H1 (cell line): ENCODE measurements around the gene STK39. TPM values are rescaled to one million over a fixed set of nuclear protein-coding genes. Genes with fewer than 3 reads are reported as not detected.

Experiments used
- CTCF ChIA-PET: fragments of 300-600 bp; sonication (Branson Sonifier 250); formaldehyde crosslinking; loops from one replicate; lab custom pipeline; 2021; ENCODE audit not compliant: partially characterized antibody; lab: Charles Lee
- POLR2A ChIA-PET: fragments of 300-600 bp; sonication (Branson Sonifier 250); formaldehyde crosslinking; loops from one replicate; lab custom pipeline; 2021; ENCODE audit warnings: inconsistent platforms; ENCODE audit not compliant: partially characterized antibody; lab: Charles Lee
- DNase-seq, 2 experiments: peaks; one replicate each; pipeline versions ENCODE4 v3.0.0 to v3.0.0-alpha.2; 2010 to 2022; ENCODE audit warnings: low spot score in 2 of 2, low read depth in 1 of 2, mixed read lengths in 1 of 2
- FAIRE-seq: peaks from 2 replicates; lab custom pipeline; 2011; peaks lifted over from hg19 to GRCh38; lab: Jason Lieb, UNC
- H2AFZ ChIP-seq: 2 replicates; pipeline ENCODE4 v1.8.1; 2012; ENCODE audit warnings: low read length, inconsistent platforms
- H2AK5ac ChIP-seq: 2 replicates; pipeline ENCODE4 v1.6.1; 2013; ENCODE audit warnings: low read depth, low read length
- H2BK120ac ChIP-seq: replicated peaks from 2 replicates; pipeline ENCODE3; 2013; ENCODE audit warnings: low read depth, low read length, inconsistent platforms
- H2BK12ac ChIP-seq: 2 replicates; pipeline ENCODE4 v1.6.1; 2013; ENCODE audit warnings: low read depth, low read length
- H2BK15ac ChIP-seq: 2 replicates; pipeline ENCODE4 v1.6.1; 2013; ENCODE audit warnings: low read length
- H2BK20ac ChIP-seq: 2 replicates; pipeline ENCODE4 v1.6.1; 2013; ENCODE audit warnings: low read length
- H2BK5ac ChIP-seq: 2 replicates; pipeline ENCODE4 v1.6.1; 2013; ENCODE audit warnings: low read depth, low read length
- H3K14ac ChIP-seq: 2 replicates; pipeline ENCODE4 v1.6.1; 2013; ENCODE audit warnings: inconsistent platforms; ENCODE audit not compliant: insufficient read length
- H3K18ac ChIP-seq: 2 replicates; pipeline ENCODE4 v1.6.1; 2013; ENCODE audit warnings: low read length; ENCODE audit errors: extremely low read depth
- H3K23ac ChIP-seq: 2 replicates; pipeline ENCODE4 v1.6.1; 2013; ENCODE audit warnings: inconsistent platforms; ENCODE audit not compliant: insufficient read length
- H3K23me2 ChIP-seq: 2 replicates; pipeline ENCODE4 v1.6.1; 2013; ENCODE audit warnings: low read depth, low read length
- H3K27ac ChIP-seq: 2 replicates; pipeline ENCODE4 v1.6.1; 2011; ENCODE audit warnings: low read depth, low read length, inconsistent platforms
- H3K27me3 ChIP-seq, 4 experiments: replicated peaks in 1 of 4; 1 replicate in 1 of 4; 2 replicates in 3 of 4; pipeline versions ENCODE4 v1.6.1 to v1.8.1; 2011 to 2013; ENCODE audit warnings: low read length in 3 of 4, mild to moderate bottlenecking in 3 of 4, inconsistent platforms in 2 of 4, mixed read lengths in 2 of 4, moderate library complexity in 1 of 4; ENCODE audit not compliant: control insufficient read depth in 3 of 4, insufficient read depth in 3 of 4; ENCODE audit errors: extremely low read depth in 1 of 4
- H3K36me3 ChIP-seq, 4 experiments: 2 replicates each; pipeline versions ENCODE4 v1.6.1 to v1.8.1; 2011 to 2013; ENCODE audit warnings: mild to moderate bottlenecking in 4 of 4, low read length in 3 of 4, moderate library complexity in 2 of 4, control low read depth in 1 of 4, inconsistent platforms in 1 of 4; ENCODE audit not compliant: insufficient read depth in 4 of 4, control insufficient read depth in 2 of 4
- H3K4ac ChIP-seq: replicated peaks from 2 replicates; pipeline ENCODE3; 2013; ENCODE audit warnings: low read length, low read depth, mixed read lengths, inconsistent platforms; ENCODE audit not compliant: insufficient read length
- H3K4me1 ChIP-seq, 4 experiments: replicated peaks in 1 of 4; 1 replicate in 1 of 4; 2 replicates in 3 of 4; pipeline versions ENCODE4 v1.6.1 to v1.8.1; 2011 to 2013; ENCODE audit warnings: low read length in 3 of 4, inconsistent platforms in 2 of 4, mixed read lengths in 1 of 4; ENCODE audit not compliant: insufficient read depth in 4 of 4, control insufficient read depth in 3 of 4
- H3K4me2 ChIP-seq, 2 experiments: 2 replicates each; pipeline versions ENCODE4 v1.6.1 to v1.8.1; 2011 to 2013; ENCODE audit warnings: low read depth in 2 of 2, low read length in 2 of 2, control low read depth in 1 of 2, inconsistent platforms in 1 of 2, mild to moderate bottlenecking in 1 of 2; ENCODE audit not compliant: insufficient read depth in 1 of 2
- H3K4me3 ChIP-seq, 4 experiments: fragments of 200-600, 300-600 bp in 1 of 4; sonication (generic), shearing (Covaris generic), sonication (Bioruptor Twin) in 1 of 4; 2 replicates each; pipeline versions ENCODE4 v1.5.1 to v1.8.1; 2011 to 2016; ENCODE audit warnings: low read length in 4 of 4, low read depth in 3 of 4, control low read depth in 2 of 4, inconsistent platforms in 2 of 4, mild to moderate bottlenecking in 2 of 4, mixed read lengths in 1 of 4, moderate library complexity in 1 of 4; ENCODE audit not compliant: insufficient read depth in 2 of 4; ENCODE audit errors: extremely low read depth in 1 of 4
- H3K56ac ChIP-seq: replicated peaks from 2 replicates; pipeline ENCODE3; 2013; ENCODE audit warnings: low read depth, mild to moderate bottlenecking, mixed read lengths, low read length, inconsistent platforms; ENCODE audit not compliant: insufficient read length
- H3K79me1 ChIP-seq: 2 replicates; pipeline ENCODE4 v1.6.1; 2013; ENCODE audit warnings: low read depth, low read length, control low read depth
- H3K79me2 ChIP-seq, 2 experiments: 2 replicates each; pipeline versions ENCODE4 v1.6.1 to v1.8.1; 2012 to 2013; ENCODE audit warnings: low read length in 2 of 2, mild to moderate bottlenecking in 2 of 2, inconsistent platforms in 1 of 2; ENCODE audit not compliant: insufficient read depth in 2 of 2, control insufficient read depth in 1 of 2
- H3K9ac ChIP-seq, 4 experiments: replicated peaks in 1 of 4; 1 replicate in 1 of 4; 2 replicates in 3 of 4; pipeline versions ENCODE4 v1.6.1 to v1.8.1; 2011 to 2013; ENCODE audit warnings: low read depth in 3 of 4, low read length in 3 of 4, control low read depth in 2 of 4, mild to moderate bottlenecking in 2 of 4, moderate library complexity in 2 of 4, inconsistent platforms in 1 of 4; ENCODE audit errors: extremely low read depth in 1 of 4
- H3K9me3 ChIP-seq, 2 experiments: 2 replicates each; pipeline versions ENCODE4 v1.6.1 to v1.8.1; 2012 to 2013; ENCODE audit warnings: mild to moderate bottlenecking in 2 of 2, moderate library complexity in 2 of 2, control low read depth in 1 of 2, inconsistent platforms in 1 of 2, low read depth in 1 of 2, low read length in 1 of 2, mixed read lengths in 1 of 2; ENCODE audit not compliant: insufficient read depth in 2 of 2
- H4K20me1 ChIP-seq, 2 experiments: replicated peaks in 1 of 2; 2 replicates each; pipeline versions ENCODE3 to v1.8.1; 2011 to 2013; ENCODE audit warnings: inconsistent platforms in 2 of 2, low read length in 2 of 2, mild to moderate bottlenecking in 1 of 2; ENCODE audit not compliant: insufficient read depth in 2 of 2, control insufficient read depth in 1 of 2
- H4K5ac ChIP-seq: 2 replicates; pipeline ENCODE4 v1.6.1; 2013; ENCODE audit warnings: low read length, low read depth, mixed read lengths, inconsistent platforms; ENCODE audit not compliant: insufficient read length
- H4K8ac ChIP-seq: 2 replicates; pipeline ENCODE4 v1.8.0; 2013; ENCODE audit warnings: mild to moderate bottlenecking, moderate library complexity, low read length, inconsistent platforms; ENCODE audit not compliant: insufficient read depth; ENCODE audit errors: extremely low read depth
- H4K91ac ChIP-seq: replicated peaks from 2 replicates; pipeline ENCODE3; 2013; ENCODE audit warnings: low read length, mixed read lengths, inconsistent platforms; ENCODE audit not compliant: insufficient read length
- BACH1 ChIP-seq: IDR thresholded peaks from 2 replicates; pipeline ENCODE4 v1.6.1; 2012; ENCODE audit warnings: low read length, improper control_type of control experiment
- BCL11A ChIP-seq, 2 experiments: IDR thresholded peaks; one replicate each; pipeline ENCODE4 v1.6.1; 2011; ENCODE audit warnings: low read depth in 2 of 2, low read length in 2 of 2, mild to moderate bottlenecking in 2 of 2
- CBX5 ChIP-seq: fragments of 300-800, 300-1000 bp; sonication (generic); IDR thresholded peaks from 2 replicates; pipeline ENCODE4 v1.7.1; 2016; ENCODE audit warnings: antibody characterized with exemption, low read length, low read depth
- KDM1A ChIP-seq: fragments of 200-600, 300-600 bp; sonication (generic); IDR thresholded peaks from 2 replicates; pipeline ENCODE4 v1.7.1; 2016; ENCODE audit warnings: mild to moderate bottlenecking, low read length, borderline replicate concordance
- NANOG ChIP-seq: IDR thresholded peaks from 2 replicates; pipeline ENCODE4 v1.6.1; 2011; ENCODE audit warnings: low read length, low read depth, mild to moderate bottlenecking, inconsistent platforms; ENCODE audit not compliant: insufficient read depth, poor library complexity, severe bottlenecking
- NRF1 ChIP-seq: IDR thresholded peaks from 2 replicates; pipeline ENCODE4 v1.6.1; 2011; ENCODE audit warnings: mild to moderate bottlenecking, low read depth, low read length, improper control_type of control experiment
- POLR2AphosphoS5 ChIP-seq: IDR thresholded peaks from 2 replicates; pipeline ENCODE4 v1.6.1; 2011; ENCODE audit warnings: low read depth, low read length
- SIX5 ChIP-seq: IDR thresholded peaks from 2 replicates; pipeline ENCODE4 v1.6.1; 2011; ENCODE audit warnings: mild to moderate bottlenecking, low read depth, low read length
- TAF7 ChIP-seq: optimal IDR thresholded peaks from 2 replicates; pipeline ENCODE3; 2011; ENCODE audit warnings: low read depth, mild to moderate bottlenecking, inconsistent platforms, low read length, moderate library complexity, borderline replicate concordance
- WGBS, 2 experiments: shearing (Covaris generic) in 1 of 2; methylation state at CpG; one replicate each; pipeline versions ENCODE4 v1.1.6 to v1.1.7; 2013 to 2015; ENCODE audit warnings: low lambda C conversion rate in 2 of 2, mixed read lengths in 2 of 2, inconsistent platforms in 1 of 2, low coverage in 1 of 2, missing lambda C conversion rate in 1 of 2; ENCODE audit not compliant: insufficient replicate concordance in 2 of 2, insufficient coverage in 1 of 2, insufficient read length in 1 of 2; ENCODE audit errors: extremely low coverage in 1 of 2, missing lambda C conversion rate in 1 of 2; 5-methylcytosine and 5-hydroxymethylcytosine counted together
- polyA plus RNA-seq, 7 experiments: library from polyadenylated mRNA; depleted of rRNA in 3 of 7; stranded (reverse) in 5 of 7; unstranded in 2 of 7; fragments of >200 nt in 5 of 7; fragments of 200-250 nt in 2 of 7; gene quantifications; 1 replicate in 5 of 7; 2 replicates in 1 of 7; 4 replicates in 1 of 7; pipeline versions ENCODE4 v1.2.1 to v1.2.3, GENCODE V29; 2011 to 2013; ENCODE audit warnings: missing spikeins in 2 of 7, mixed read lengths in 2 of 7
- total RNA-seq: library from RNA; stranded (reverse); fragmentation: NEBNext Ultra II Directional; extraction: Animal tissue kit (Norgen Biotek cat#: 25700); gene quantifications from 2 replicates; pipeline ENCODE4 v1.2.1, GENCODE V29; 2021
- TF ChIP-seq, protein P1 (sequence below), 3 experiments: IDR thresholded peaks; 1 replicate in 2 of 3; 2 replicates in 1 of 3; pipeline versions ENCODE4 v1.5.1 to v1.6.1; 2011; ENCODE audit warnings: low read length in 3 of 3, mild to moderate bottlenecking in 3 of 3, inconsistent platforms in 2 of 3, low read depth in 1 of 3, moderate library complexity in 1 of 3; ENCODE audit not compliant: insufficient read depth in 1 of 3; ENCODE audit errors: control extremely low read depth in 1 of 3
- TF ChIP-seq, protein P2 (sequence below): IDR thresholded peaks from 2 replicates; pipeline ENCODE4 v1.6.1; 2011; ENCODE audit warnings: low read depth, mild to moderate bottlenecking, low read length; ENCODE audit not compliant: insufficient read depth

The STK39 gene
- total and polyA plus RNA-seq, 2 of the 8 experiments (the other 6 are each of a cell fraction or from before 2014, with no cell fraction given), result 13.7 to 23.8 TPM

GRCh38 chr2:168165397-168165796 lies 82.0 kb downstream of the STK39 start:
- Histone ChIP-seq H3K23me2 (no peaks in the 10 kb centered on the region), H2BK12ac (no peak overlapping the region), H3K4ac (no peak overlapping the region), H2BK5ac (no peak overlapping the region), H3K79me1 (no peaks in the 10 kb centered on the region), H4K8ac (no peak overlapping the region), H4K91ac (no peak overlapping the region), H3K4me3 (no peak overlapping the region), H2AFZ (no peak overlapping the region), H3K27ac (no peak overlapping the region), H3K4me1 (peaks cover 0 to 6% (median 0%) of the 10 kb centered on the region in 4 experiments; a peak in 1 of 7 replicates), H3K79me2 (no peaks in the 10 kb centered on the region), H3K36me3 (peaks cover 0 to 3% (median 0%) of the 10 kb centered on the region in 4 experiments; a peak in 2 of 8 replicates), H4K20me1 (no peaks in the 10 kb centered on the region), H2BK20ac (no peak overlapping the region), H3K56ac (no peak overlapping the region), H4K5ac (no peak overlapping the region), H3K27me3 (no peaks in the 10 kb centered on the region), H3K23ac (no peak overlapping the region), H3K18ac (no peak overlapping the region), H3K14ac (no peak overlapping the region), H2BK120ac (no peak overlapping the region), H2AK5ac (no peak overlapping the region), H3K4me2 (no peak overlapping the region; a peak in 1 of 4 replicates), H2BK15ac (no peak overlapping the region), H3K9me3 (no peaks in the 10 kb centered on the region), H3K9ac (peak overlapping the region in 1 of 4 experiments; percentile 34; a peak in 1 of 7 replicates)
- POLR2A ChIA-PET, result no interaction called here
- FAIRE-seq (no peak), DNase-seq (no peak)
- CTCF ChIA-PET, result interaction anchor here (0.6 to 1.2 kb wide), 3 partner anchors 30 to 225 kb away, joined by 3 read pairs; no protein-coding TSS in a partner anchor
- WGBS, 2 experiments, result 63% methylated on average over 3 of the region's 3 CpGs; no CpG with 5 or more reads in 1 of the 2 experiments
- TF ChIP-seq KDM1A, result no peak
- no peak for TF ChIP-seq SIX5
- TF ChIP-seq NRF1, result no peak
- no peak for TF ChIP-seq BCL11A (IDR thresholded peaks at IDR 0.05; ENCODE audit: low read depth in 2 of 2, low read length in 2 of 2)
- TF ChIP-seq, protein P1, sequence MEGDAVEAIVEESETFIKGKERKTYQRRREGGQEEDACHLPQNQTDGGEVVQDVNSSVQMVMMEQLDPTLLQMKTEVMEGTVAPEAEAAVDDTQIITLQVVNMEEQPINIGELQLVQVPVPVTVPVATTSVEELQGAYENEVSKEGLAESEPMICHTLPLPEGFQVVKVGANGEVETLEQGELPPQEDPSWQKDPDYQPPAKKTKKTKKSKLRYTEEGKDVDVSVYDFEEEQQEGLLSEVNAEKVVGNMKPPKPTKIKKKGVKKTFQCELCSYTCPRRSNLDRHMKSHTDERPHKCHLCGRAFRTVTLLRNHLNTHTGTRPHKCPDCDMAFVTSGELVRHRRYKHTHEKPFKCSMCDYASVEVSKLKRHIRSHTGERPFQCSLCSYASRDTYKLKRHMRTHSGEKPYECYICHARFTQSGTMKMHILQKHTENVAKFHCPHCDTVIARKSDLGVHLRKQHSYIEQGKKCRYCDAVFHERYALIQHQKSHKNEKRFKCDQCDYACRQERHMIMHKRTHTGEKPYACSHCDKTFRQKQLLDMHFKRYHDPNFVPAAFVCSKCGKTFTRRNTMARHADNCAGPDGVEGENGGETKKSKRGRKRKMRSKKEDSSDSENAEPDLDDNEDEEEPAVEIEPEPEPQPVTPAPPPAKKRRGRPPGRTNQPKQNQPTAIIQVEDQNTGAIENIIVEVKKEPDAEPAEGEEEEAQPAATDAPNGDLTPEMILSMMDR (IDR thresholded peaks at IDR 0.05; ENCODE audit: control extremely low read depth in 1 of 3, insufficient read depth in 1 of 3, low read depth in 1 of 3, low read length in 3 of 3), result no peak
- TF ChIP-seq NANOG, result no peak
- no peak for TF ChIP-seq CBX5
- TF ChIP-seq BACH1, result no peak
- TF ChIP-seq, protein P2, sequence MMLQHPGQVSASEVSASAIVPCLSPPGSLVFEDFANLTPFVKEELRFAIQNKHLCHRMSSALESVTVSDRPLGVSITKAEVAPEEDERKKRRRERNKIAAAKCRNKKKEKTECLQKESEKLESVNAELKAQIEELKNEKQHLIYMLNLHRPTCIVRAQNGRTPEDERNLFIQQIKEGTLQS, result no peak
- TF ChIP-seq TAF7, result no peak
- TF ChIP-seq POLR2AphosphoS5, result no peak
